GM18508 (cell line): Measurements from ENCODE around the gene ALDH8A1.

Source experiments
- ATAC-seq: cut with Tn5 transposase; IDR thresholded peaks from one replicate; pipeline ENCODE4 v1.9.1; 2021; ENCODE audit warnings: moderate number of reproducible peaks; ENCODE audit not compliant: insufficient read depth, unreplicated experiment

ALDH8A1 gene, protein sequence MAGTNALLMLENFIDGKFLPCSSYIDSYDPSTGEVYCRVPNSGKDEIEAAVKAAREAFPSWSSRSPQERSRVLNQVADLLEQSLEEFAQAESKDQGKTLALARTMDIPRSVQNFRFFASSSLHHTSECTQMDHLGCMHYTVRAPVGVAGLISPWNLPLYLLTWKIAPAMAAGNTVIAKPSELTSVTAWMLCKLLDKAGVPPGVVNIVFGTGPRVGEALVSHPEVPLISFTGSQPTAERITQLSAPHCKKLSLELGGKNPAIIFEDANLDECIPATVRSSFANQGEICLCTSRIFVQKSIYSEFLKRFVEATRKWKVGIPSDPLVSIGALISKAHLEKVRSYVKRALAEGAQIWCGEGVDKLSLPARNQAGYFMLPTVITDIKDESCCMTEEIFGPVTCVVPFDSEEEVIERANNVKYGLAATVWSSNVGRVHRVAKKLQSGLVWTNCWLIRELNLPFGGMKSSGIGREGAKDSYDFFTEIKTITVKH

DNA sequence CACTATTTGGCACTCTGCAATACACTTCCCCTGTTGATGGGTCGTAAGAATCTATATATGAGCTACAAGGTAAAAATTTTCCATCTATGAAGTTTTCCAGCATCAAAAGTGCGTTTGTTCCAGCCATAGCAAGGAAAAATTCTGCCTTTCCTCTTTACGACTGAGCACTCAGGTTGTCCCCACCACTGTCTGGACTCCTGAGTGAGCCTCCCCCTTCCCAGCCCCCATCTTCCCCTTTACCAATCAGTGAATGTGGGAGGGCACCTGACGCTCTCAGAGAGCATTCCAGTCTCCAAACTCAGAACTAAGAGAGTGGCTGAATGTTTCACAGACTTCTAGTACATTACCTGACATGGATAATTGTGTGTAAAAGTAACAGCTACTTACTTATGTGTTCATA, at the start of gene ALDH8A1:
Gene ALDH8A1 (minus strand): TSS at position 175 of the 400 bp plus-strand sequence. CDS start 48 bp downstream, at position 127.
- no peak for ATAC-seq

DNA sequence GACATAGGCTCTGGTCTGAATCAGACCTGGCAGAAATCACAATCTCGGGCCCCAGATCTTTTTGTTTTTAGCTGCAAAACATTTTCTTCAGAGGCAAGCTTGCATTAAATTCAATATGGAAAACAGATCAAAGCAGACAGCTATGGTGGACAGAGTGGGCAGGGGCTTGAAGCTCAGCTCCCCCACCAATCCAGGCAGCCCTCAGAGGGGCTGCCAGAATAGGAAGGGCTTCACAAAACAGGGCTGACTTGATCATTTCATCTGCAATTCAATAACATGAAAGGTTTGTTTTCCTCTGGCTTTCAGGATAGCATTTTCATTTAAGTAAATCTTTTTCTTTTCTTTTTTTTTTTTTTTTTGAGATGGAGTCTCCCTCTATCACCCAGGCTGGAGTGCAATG, 49.2 kb upstream of the ALDH8A1 start:
- ATAC-seq: no peak

DNA sequence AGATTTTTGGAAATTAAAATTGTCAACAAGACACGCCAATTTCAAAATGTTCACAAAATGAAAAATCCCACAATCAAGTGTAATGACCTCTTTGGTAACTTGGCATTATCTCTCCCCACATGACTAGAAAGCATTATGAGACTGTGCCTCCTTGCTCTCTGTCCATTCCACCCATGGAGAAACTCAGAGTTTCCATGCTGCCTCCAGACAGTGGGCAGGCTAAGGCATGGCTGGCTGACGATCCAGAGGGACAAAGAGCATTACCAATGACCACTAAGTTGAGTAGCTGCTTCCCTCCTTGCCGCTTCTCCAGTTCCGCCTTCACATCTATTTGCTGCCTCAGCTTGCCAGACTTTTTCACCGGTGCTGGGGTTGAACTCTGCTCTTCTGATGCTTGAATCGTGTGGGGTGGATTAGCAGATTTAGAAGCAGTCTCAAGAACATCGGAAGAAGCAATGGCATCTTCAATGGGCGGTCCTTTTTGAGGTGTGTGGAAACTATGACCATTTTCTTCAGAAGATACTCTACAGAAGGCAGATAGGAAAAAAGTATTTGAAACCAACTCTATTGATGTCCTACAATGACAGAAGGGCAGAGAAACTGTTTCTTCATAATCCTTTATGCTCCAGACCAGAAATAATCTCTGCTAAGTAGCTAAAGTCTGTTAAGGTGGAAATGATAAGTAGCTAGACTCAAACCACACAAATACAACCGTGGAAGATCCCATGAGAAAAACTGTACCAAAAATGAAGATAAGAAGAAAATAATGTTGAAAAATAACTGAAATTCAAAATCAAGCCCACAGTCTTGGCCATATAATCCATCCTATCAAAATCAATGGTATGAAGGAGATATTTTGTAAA, 47.5 kb upstream of the ALDH8A1 start:
- ATAC-seq: no peak

DNA sequence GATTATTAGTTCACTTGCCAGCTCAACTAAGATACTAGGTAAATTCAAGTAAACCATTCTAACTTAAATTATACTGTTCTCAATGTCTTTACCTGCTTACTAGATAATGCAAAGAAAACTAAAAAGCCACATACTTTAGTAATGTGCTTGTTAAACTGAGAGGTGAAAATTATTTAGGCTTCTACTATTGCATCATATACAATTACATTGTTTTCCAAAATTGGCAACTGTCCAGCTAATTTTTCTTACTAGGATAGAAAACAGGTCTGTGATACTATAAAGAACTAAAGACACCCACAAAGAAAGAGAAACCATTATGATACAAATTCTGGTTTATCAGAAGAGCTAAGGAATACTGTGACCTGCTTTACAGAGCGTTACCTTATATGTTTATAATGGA, 45.6 kb upstream of the ALDH8A1 start:
- no peak for ATAC-seq

DNA sequence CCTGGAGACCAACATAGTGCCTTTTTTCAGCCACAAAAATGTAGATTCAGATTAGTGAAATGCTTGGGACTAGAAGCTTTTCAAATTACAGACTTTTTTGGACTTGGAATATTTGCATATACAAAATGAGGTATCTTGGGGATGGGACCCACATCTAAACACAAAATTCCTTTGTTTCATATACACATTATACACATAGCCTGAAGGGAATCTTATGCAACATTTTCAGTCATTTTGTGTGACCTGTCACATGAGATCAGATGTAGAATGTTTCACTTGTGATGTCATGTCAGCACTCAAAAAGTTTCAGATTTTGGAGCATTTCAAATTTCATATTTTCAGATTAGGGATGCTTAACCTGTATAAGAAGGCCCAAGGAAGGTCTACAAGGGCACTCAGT, 44.5 kb upstream of the ALDH8A1 start:
- no peak for ATAC-seq

DNA sequence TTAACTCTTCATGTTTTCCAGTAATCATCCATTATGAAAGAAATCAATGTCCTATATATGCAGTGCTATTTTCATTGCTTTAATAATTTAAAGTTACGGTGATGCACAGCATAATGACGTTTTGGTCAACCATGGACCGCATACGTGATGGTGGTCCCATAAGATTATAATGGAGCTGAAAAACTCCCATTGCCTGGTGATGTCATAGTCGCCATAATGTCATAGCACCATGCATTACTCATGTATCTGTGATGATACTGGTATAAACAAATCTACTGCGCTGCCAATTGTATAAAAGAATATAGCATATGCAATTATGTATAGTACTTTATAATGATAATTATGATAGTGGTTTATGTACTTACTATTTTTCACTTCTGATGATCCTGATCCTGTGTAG, 42.3 kb upstream of the ALDH8A1 start:
- ATAC-seq: no peak

DNA sequence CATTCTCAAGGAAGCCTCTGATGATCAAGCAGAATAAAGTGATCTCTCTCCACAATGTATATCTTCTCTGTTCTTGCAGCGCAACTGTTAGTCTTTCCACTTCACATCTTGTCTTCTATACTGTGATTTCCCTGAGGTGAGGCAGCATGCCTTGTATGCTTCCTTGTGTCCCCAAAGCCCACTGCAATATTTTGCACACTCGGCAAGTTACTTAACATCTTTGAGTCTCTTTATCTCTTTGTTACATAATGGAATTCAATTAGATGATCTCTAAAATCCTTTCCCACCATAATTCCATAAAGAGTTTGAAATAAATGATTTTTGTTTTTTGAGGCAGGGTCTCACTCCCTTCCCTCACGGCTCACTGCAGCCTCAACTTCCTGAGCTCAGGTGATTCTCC, 40.4 kb upstream of the ALDH8A1 start:
- no peak for ATAC-seq

DNA sequence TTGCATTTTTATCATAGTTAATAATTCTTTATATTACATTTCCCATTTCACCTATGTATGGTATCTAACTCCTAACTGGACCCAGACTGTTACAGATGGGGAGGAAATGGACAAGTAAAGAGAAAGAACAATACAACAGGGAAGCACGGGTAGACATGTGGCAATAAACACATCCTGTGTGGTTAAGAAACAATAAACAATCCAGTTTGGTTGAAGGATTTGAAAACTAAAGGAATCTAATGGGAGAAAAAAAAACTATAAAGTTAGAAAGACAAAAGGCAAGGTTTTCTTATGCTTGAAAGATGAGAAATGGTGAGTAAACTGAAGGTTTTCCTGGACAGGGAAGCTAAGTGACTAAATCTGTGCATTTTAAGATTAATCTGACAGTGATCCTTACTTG, 34.9 kb upstream of the ALDH8A1 start:
- ATAC-seq: no peak

DNA sequence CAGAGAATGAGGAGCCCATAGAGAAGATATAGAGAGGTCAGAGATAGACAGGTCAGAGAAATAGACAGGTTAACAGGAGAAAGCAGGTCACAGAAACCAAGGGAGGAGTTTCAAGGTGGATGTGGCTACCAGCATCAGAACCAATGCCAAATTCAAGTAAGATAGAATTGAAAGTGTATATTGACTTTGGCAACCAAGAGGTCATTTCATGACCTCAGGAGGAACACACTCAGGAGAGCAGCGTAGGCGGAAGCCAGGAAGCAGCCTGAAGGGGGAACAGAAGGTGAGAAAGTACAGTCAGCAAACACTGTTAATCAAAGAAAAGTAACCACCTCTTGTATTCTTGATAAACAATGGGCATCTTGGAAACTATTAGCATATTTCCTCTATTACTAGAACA, 33.9 kb upstream of the ALDH8A1 start:
- no peak for ATAC-seq

DNA sequence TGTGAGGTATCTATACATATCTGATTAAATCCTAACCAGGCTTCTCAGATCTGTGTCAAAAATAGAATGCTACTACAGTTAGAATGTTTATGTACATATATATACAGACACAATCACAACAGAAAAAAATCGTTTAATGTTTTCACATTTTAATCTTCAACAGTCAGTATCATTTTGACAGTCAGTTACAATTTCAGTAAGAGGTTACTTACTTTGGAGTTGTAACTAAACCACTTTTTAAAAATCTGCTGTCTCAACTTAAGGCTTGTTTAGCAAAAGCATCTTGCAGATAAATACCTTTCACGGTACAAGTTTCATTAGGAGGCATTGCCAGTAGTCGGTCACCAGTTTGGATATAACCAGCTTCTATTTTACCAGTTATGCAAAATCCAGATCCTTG, 32.3 kb upstream of the ALDH8A1 start:
- no peak for ATAC-seq

DNA sequence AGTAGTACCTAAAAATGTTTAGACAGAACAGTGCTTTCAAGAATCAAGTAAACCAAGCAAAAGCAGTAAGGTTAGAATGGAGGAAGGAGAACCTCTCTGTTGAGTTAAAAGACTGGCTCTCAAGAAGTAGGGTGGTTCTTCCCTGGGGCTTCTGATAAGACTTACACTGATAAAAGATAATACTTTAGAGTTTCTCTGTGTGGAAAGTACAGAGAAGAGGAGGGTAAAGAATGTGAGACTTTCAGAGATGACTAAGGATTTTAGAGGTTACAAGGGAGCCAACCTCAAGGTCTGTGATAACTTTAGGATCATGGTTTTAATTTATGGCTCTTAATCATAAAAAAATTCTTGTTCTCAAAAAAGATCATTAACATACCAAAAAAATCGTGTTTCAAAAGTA, 30.9 kb upstream of the ALDH8A1 start:
- no peak for ATAC-seq

DNA sequence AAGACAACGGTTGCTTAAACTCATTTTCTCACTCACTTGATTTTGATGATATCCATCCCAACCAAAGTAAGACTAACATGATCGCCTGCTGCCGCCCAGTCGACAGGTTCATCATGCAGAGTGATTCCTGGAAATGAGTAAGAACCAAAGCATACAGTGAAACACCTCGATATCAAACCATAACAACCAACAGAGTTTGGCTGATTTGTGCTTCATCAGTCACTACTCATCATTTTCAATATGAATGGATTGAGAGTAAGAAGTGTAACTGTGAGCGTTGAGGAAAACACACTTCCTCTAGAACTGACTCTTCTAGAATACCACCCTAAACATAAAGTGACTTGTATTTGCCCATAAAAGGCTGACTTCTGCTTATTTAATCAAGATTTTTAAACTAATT, 29.2 kb upstream of the ALDH8A1 start:
- peak; percentile 89 for ATAC-seq

DNA sequence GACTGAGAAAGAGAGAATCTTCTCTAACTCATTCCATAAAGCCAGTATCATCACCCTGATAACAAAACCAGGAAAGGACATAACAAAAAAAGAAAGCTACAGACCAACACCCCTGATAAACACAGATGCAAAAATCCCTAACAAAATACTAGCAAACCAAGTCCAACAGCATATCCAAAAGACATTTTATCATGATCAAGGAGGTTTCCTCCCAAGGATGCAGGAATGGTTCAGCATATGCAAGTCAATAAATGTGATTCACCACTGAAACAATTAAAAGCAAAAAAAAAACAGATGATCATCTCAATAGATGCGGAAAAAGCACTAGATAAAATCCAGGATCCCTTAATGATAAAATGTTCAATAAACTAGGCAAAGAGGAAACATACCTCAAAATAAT, 24.5 kb upstream of the ALDH8A1 start:
- ATAC-seq: no peak

DNA sequence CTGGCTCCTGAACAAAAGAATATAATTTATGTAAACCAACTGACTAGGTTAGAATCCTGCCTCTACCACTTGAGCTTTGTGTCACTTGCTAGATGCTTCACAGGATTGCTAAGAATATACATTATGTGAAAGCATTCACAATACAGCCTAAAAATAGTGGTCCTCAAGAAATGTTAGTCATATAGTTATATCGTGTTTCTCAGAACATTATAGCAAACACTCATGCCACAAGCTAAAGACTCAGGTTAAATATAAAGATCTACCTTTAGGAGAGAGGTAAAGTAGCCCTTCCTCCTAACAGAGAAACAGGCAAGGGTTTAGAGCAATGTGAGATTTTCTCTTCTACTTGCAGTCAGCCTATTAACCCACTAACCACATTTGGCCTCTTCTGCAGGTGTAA, 17.8 kb upstream of the ALDH8A1 start:
- no peak for ATAC-seq

DNA sequence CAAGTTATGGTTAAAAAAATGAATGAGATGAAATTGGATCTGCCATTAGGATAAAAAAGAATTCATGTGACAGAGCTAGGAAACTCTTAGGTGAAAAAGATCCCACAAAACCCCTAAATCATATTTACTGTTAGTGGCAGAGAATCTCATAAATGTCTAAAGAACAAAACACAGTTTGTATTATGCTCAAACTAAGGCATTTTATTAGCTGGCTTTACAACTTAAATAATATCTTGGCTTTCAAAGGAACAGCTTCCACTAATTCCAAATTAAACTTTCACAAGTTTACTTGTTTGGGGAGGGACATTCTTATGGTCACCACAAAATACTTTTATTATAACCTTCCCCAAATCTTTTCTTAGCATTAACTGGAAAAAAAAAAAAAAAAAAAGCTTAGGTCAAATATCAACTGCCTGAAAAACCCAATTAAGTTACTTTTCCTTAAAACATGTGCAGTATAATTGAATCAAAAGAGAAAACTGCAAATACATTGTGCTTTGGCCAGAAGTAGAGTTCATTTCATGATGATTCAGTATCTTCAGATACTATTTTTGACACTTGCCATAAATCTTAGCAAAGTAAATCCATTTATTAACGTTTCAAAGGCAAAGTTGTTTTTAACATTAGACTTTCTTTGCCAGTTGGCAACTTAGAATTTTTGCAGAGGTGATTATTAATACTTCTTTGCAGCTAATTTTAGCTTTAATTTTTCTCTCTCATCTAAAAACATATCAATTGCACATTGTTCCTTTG, 14.7 kb upstream of the ALDH8A1 start:
- no peak for ATAC-seq

DNA sequence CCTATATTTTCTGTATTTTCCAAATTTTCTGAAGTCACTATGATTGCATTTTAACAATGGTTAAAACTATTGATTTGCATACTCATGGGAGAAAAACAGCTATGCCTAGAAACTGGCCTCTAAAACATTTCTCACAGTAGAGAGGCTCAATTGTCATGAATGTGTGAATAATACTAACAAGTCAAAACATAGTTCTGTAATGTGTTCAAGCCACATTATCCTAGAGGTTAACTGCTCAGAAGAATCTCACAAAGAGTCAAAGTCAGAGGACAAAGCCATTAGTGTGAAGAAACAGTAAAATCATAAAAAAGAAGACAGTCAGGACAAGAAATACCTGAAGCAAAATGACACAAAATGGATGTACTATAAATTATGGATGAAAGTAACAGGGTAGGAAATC, 12.5 kb upstream of the ALDH8A1 start:
- ATAC-seq: no peak

DNA sequence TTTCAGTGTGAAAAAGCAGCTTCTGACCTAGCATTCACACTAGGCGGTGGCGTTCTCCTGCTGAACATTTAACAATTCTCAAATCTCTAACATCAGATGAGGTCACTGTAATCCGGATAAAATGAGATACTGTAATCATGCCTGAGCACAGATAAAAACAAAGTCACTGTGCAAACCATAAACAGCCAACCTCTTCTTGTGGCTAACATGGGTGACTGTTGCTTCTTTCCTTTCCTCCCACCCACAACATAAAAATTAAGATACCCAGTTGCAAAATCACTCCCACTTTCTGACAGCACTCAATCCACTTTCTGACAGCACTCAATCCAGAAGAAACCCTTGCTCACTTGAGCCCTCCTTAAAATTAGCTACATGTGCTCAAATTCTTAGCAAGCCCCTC, 11.5 kb upstream of the ALDH8A1 start:
- no peak for ATAC-seq

DNA sequence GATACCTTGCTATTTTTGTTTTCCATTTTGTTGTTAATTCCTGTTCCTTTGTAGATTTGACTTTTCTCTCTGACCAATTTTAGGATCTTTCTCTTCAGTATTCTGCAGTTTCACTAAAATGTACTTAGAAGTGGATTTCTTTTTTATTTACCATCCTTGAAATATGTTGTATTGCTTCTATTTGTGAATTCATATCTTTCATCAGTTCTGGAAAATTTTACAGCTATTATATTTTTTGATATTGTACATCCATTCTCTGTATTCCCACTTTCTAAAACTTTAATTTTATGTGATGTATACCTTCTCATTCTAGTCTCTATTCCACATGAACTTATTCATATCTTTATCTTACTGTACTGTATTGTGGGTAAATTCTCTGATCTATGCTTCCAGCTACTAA, 9.7 kb upstream of the ALDH8A1 start:
- no peak for ATAC-seq

DNA sequence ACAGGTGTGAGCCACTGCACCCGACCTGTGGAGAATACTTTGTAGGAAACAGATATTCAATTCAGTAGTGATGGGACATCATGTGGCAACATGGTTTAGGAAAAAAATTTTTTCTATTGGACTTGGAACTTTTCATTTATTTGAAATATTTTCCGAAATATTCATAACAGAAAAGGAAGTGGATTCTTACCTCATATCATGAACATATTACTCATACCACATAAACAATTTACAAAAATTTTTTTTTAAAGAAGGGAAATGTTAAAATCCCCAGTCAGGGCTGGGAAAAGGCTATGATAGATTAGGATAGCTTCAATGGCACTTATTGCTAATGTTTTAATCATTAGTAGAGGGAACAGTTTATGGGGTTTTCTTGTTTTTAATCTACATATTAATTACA, 6.8 kb upstream of the ALDH8A1 start:
- no peak for ATAC-seq

DNA sequence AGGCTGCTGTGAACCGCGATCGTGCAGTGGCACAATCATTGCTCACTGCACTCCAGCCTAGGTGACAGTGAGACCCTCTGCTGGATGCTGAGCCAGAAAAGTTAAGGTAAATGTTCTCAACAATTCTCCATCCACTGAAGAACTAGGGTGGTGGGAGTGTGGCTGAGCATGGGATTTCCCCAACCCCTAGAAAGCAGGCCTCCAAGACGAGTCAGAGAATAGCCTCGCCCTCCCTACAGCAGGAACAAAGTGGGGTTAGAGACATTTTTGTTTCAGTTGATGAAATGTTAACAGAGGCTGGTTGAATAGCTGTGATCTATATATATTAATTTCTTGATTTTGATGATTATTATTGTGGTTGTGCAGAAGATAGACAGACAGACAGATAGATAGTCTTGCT, 6.1 kb upstream of the ALDH8A1 start:
- no peak for ATAC-seq
